Hypothalamus (tissue), 51 donors: Measurements from ENCODE around the gene LARP4B.
"Not testable (repeated sequence)": the region's sequence is repeated elsewhere in the genome, so short reads cannot be mapped to it uniquely, and the experiment has no call there.

ENCODE experiments used
- DNase-seq, 51 donors: peaks; one replicate each; lab custom pipeline; 2025; lab: John Stamatoyannopoulos, UW

Gene LARP4B

GRCh38 chr10:958856-959255, 27.4 kb upstream of the LARP4B start:
- no peak for DNase-seq

DNA sequence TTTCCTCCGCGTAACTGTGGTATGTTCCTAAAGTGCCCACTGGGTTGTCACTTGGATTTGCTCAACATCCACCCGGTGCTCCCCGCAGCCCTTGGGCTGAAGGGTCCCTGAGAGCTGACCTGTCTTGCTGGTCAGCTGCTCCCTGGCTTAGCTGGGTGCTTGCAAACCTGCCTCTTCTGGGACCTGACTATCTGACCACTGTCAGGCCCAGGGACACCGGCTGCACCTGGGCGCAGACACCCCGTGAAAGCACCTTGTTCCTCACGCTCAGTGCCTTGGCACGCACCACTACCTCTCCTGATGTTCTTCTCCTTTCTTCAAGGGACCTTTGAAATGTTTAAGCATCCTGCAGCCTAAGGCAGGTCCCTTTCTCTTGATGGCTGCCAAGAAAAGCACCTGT, 26.6 kb upstream of the LARP4B start:
- DNase-seq, result no peak

- peak in 1 of 51 donors; percentile 27 for DNase-seq
Observed at GRCh38 chr10:955820-956217, 24.3 kb upstream of the LARP4B start.

DNA sequence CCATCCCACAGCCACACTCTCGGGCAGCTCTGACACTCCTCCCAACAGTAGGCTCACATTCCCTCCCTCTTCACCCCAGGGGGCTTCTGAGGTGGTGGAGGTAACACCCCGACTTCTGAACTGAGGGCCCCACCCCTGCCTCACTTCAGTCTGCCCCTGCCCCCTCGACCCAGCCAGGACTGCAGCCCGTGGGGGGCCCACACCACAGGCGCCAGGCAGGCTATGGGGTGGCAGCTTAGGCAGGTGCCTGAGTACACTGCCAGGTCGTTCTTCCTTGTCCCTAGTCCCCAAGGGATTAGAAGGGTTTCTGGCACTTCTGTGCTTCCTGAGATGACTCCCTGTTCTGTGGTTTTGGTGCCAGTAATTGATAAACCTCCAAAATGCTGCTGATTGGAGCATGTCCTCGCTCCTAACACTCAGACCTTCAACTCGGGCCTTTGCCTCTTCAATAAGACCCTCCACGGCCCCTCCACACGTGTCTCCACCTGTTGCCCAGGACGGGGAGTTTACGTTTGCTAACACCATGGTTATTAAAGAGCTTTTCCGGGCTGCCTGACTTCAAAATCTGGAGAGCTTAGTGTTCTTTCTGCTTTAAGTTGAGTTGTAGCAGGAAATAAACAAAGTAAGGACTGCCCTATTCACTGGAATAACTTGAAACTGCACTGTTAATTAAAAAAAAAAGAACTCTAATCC, 23.8 kb upstream of the LARP4B start:
- DNase-seq, result no peak

- no peak for DNase-seq
Observed at GRCh38 chr10:954396-954795, 22.9 kb upstream of the LARP4B start.

DNA sequence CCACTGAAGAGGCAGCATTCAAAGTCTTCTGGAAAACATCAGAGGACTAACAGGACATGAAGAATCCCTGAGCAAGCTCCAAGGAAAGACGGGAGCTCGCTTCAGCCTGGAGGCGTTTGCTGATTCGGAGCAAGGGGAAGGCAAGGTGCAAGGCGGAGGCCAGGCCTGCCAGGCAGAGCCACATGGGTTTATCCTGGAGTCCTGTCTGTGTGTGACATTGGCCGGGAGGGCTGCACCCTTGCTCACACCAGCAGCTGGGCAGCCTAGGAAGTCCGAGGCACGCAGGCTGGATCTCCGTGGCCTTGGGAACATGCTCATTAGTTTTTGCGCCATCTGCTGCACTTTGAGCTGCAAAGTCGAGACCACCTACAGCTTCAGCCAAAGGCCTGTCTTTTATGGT, 22.3 kb upstream of the LARP4B start:
- no peak for DNase-seq

DNA sequence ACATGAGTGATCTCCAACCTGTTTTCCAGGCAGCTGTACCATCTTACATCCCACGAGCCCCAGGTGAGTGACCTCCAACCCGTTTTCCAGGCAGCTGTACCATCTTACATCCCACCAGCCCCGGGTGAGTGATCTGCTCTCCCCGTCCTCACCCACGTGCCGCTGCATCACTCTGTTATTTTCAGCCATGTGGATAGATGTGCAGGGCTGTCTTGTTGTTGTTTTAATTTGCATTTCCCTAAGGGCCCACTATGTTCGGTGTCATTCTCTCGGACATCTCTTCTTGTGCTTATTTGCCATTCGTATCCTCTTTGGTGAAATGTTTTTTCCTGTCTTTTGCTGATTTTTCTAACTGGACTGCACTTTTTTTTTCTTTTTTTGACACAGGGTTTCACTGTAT, 17.9 kb upstream of the LARP4B start:
- no peak for DNase-seq

DNA sequence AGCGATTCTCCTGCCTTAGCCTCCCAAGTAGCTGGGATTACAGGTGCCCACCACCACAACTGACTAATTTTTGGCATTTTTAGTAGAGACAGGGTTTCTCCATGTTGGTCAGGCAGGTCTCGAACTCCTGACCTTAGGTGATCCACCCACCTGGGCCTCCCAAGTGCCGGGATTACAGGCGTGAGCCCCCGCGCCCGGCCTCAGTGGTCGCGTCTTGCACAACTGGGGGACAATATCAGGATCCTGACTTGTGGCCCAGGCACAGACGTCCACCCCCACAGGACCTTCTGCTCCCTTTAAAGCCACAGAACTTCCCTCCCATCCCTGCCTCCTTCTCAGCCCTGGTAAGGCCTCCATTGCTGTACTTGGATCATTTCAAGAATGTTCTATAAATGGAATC, 16.8 kb upstream of the LARP4B start:
- DNase-seq, result no peak

DNA sequence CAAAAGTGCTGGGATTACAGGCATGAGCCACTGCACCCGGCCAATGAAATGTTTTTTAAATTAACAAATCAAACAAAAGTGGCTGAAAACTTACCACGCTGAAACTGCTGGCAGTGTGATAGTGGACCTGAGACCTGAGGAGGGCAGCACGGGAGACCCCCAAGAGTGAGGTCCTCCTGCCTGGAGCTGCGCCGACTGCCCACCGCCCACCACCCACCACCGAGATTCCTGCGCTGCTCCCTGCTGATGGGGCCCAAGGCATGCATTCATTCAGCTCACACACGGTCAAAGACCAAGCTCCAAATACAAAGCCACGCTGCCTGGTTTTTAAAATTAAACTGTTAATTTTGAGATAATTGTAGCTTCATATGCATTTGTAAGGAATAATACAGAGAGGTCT, 16.4 kb upstream of the LARP4B start:
- DNase-seq, result no peak

DNA sequence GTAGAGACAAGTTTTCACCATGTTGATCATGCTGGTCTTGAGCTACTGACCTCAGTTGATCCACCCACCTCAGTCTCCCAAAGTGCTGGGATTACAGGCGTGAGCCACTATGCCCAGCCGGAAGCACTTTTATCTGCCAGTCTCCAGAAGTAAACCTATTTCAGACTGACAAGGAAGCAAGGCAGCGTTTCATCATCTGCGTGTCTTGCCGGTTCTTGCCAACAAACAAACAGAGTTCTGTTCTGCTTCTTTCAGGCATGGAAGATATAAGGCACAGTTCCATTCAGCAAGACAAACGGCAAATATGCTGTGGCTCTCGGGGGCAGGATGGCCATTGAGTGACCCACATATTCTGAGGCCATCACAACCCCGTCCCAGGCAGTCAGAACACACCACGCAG, 15.5 kb upstream of the LARP4B start:
- DNase-seq, result no peak

- DNase-seq, result no peak
Observed at GRCh38 chr10:945778-946177, 14.3 kb upstream of the LARP4B start.

DNA sequence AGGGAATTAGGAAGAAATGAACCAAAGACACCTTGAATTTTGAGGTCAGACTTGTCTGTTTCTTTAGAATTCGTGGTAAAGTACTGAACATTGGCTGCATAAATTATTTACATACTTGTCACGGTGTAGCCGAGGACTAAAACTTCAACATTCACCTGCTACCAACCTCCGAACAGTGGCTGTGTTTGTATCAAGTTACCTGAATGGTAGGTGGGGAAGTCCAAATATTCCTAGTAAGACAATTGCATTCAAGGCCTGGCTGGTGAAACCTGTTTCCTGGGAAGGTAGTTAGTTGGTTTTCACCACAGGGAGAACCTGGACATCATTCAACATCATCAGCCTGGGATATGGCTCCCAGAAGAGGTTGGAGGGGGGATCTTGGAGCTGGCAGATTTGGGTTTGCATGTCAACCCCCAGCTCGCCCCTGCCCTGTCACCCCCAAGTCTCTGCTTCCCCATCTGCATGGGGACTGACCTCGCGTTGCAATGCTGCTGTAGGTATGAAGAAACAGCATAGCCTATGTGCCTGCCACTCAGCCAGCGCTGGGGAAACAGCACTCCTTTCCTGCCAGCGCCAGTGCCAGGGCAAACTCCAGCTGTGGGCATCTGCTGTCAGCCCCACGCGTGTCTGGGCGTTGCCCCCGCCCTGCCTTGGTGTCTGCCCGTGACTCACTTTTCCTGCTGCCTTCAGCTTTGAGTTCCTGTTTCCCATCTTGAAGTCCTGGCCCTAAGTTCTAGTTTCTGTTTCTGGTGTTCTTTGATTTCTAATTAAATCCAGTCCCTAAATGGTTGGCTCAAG, 12.7 kb upstream of the LARP4B start:
- DNase-seq, result peak in 3 of 51 donors; percentile 12 to 29 (median 18)

- no peak for DNase-seq
Observed at GRCh38 chr10:943334-944033, 12.0 kb upstream of the LARP4B start.

GRCh38 chr10:938941-939678, 7.6 kb upstream of the LARP4B start:
- no peak for DNase-seq

GRCh38 chr10:934746-935406, 3.4 kb upstream of the LARP4B start:
- no peak for DNase-seq

GRCh38 chr10:934165-934564, 2.7 kb upstream of the LARP4B start:
- DNase-seq, result not testable (repeated sequence)

- DNase-seq, result peak in 1 of 51 donors; percentile 13
Observed at GRCh38 chr10:932589-932988, 1.1 kb upstream of the LARP4B start.

DNA sequence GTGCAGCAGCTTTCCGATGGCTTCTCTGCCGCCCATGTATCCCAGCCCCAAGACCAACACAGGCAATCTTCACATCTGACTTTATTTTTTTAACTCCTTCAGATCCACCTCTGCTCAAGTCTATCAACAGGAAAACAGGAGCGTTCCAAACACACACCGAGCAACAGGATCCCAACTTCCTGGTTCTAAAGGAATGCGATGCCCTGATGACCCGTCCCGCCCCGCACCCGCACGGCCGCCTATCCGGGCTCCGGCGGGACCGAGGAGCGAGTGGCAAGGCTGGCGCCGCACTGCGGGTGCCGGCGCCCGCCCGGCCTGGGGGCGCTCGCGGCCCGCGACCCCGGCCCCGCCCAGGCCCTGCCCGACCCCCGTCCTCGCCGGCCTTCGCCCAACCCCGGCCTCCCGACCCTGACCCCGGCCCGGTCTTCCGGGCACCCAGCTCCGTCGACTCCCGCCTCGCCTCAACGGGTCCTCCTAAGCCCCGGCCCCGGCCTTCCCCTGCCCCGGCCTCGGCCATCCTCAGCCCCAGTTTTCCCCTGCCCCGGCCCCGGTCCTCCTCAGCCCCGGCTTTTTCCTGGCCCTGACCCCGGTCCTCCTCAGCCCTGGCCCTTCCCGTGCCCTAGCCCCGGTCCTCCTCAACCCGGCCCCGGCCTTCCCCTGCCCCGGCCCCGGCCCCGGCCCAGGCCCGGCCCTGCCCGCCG, 730 bp downstream of the LARP4B start:
- peak in 4 of 51 donors; percentile 10 to 46 (median 25) for DNase-seq

GRCh38 chr10:929960-930624, 1.4 kb downstream of the LARP4B start:
- no peak for DNase-seq
